Endothelial cell of umbilical vein (primary cell): ENCODE results near the gene HIVEP3. TPM values are rescaled to one million over a fixed set of nuclear protein-coding genes. Genes with fewer than 3 reads are reported as not detected.

Experiments used
- BruUV-seq: library from RNA; stranded (reverse); fragments of 400-500 nt; replicated peaks from 2 replicates; lab custom pipeline; 2021; lab: Mats Ljungman, UMichigan
- CTCF ChIA-PET: fragments of 300-600, 350-600 bp; sonication (Branson Sonifier 250); formaldehyde crosslinking; loops from one replicate; lab custom pipeline; 2021; ENCODE audit warnings: antibody characterized with exemption, inconsistent platforms; lab: Charles Lee
- POLR2A ChIA-PET: fragments of 300-600, 350-600 bp; sonication (Branson Sonifier 250); formaldehyde crosslinking; loops from one replicate; lab custom pipeline; 2021; ENCODE audit warnings: antibody characterized with exemption, inconsistent platforms; lab: Charles Lee
- DNase-seq: peaks from one replicate; pipeline ENCODE4 v3.0.0-alpha.2; 2011; ENCODE audit warnings: low read depth, low spot score
- FAIRE-seq: peaks from 2 replicates; lab custom pipeline; 2011; peaks lifted over from hg19 to GRCh38; lab: Jason Lieb, UNC
- H2AFZ ChIP-seq: 2 replicates; pipeline ENCODE4 v1.6.0; 2012; ENCODE audit warnings: low read depth, low read length, control low read depth, inconsistent platforms
- H3K27ac ChIP-seq: 2 replicates; pipeline ENCODE4 v1.5.1; 2011; ENCODE audit warnings: low read depth, mild to moderate bottlenecking, control low read depth, low read length, moderate library complexity; ENCODE audit not compliant: insufficient read depth
- H3K27me3 ChIP-seq, 2 experiments: 2 replicates each; pipeline versions ENCODE4 v1.6.0 to v1.6.1; 2011; ENCODE audit warnings: low read length in 2 of 2, mixed read lengths in 1 of 2; ENCODE audit not compliant: control insufficient read depth in 2 of 2, insufficient read depth in 2 of 2
- H3K36me3 ChIP-seq, 2 experiments: 2 replicates in 1 of 2; 3 replicates in 1 of 2; pipeline ENCODE4 v1.5.1; 2011; ENCODE audit warnings: low read length in 2 of 2, mild to moderate bottlenecking in 1 of 2, moderate library complexity in 1 of 2; ENCODE audit not compliant: control insufficient read depth in 2 of 2, insufficient read depth in 2 of 2; ENCODE audit errors: extremely low read depth in 1 of 2
- H3K4me1 ChIP-seq: 3 replicates; pipeline ENCODE4 v1.5.1; 2011; ENCODE audit warnings: mild to moderate bottlenecking, low read length; ENCODE audit not compliant: control insufficient read depth, insufficient read depth; ENCODE audit errors: extremely low read depth
- H3K4me2 ChIP-seq: 2 replicates; pipeline ENCODE4 v1.6.1; 2011; ENCODE audit warnings: low read length, control low read depth, mixed read lengths; ENCODE audit not compliant: insufficient read depth
- H3K4me3 ChIP-seq, 3 experiments: fragments of 200-600 bp in 1 of 3; sonication (generic), shearing (Covaris generic) in 1 of 3; replicated peaks in 1 of 3; 2 replicates each; pipeline ENCODE4 v1.5.1; 2011 to 2016; ENCODE audit warnings: control low read depth in 3 of 3, low read length in 3 of 3, mild to moderate bottlenecking in 2 of 3, inconsistent platforms in 1 of 3, low read depth in 1 of 3, moderate library complexity in 1 of 3; ENCODE audit not compliant: insufficient read depth in 1 of 3
- H3K79me2 ChIP-seq: 2 replicates; pipeline ENCODE4 v1.6.0; 2012; ENCODE audit warnings: low read length, inconsistent platforms; ENCODE audit not compliant: control insufficient read depth, insufficient read depth
- H3K9ac ChIP-seq: replicated peaks from 2 replicates; pipeline ENCODE3; 2011; ENCODE audit warnings: low read length, control low read depth; ENCODE audit not compliant: insufficient read depth; ENCODE audit errors: extremely low read depth
- H3K9me1 ChIP-seq: replicated peaks from 3 replicates; pipeline ENCODE4 v1.6.0; 2011; ENCODE audit warnings: mild to moderate bottlenecking, low read length; ENCODE audit not compliant: control insufficient read depth, insufficient read depth; ENCODE audit errors: extremely low read depth
- H3K9me3 ChIP-seq: replicated peaks from 2 replicates; pipeline ENCODE4 v1.5.1; 2012; ENCODE audit warnings: low read length, inconsistent platforms; ENCODE audit not compliant: control insufficient read depth, insufficient read depth
- H4K20me1 ChIP-seq: replicated peaks from 2 replicates; pipeline ENCODE3; 2011; ENCODE audit warnings: mild to moderate bottlenecking, low read length; ENCODE audit not compliant: control insufficient read depth, insufficient read depth; ENCODE audit errors: extremely low read depth
- EZH2 ChIP-seq: IDR thresholded peaks from 2 replicates; pipeline ENCODE4 v1.6.1; 2012; ENCODE audit warnings: borderline replicate concordance, low read depth, mild to moderate bottlenecking, moderate library complexity, low read length, inconsistent platforms; ENCODE audit not compliant: severe bottlenecking
- FOS ChIP-seq: IDR thresholded peaks from 2 replicates; pipeline ENCODE4 v1.6.1; 2011; ENCODE audit warnings: mild to moderate bottlenecking, low read length, moderate library complexity, borderline replicate concordance; ENCODE audit not compliant: insufficient read depth
- GATA2 ChIP-seq: IDR thresholded peaks from 2 replicates; pipeline ENCODE4 v1.7.0; 2011; ENCODE audit warnings: low read depth, mild to moderate bottlenecking, moderate library complexity, mixed read lengths, low read length; ENCODE audit not compliant: insufficient read length, insufficient read depth
- JUN ChIP-seq: IDR thresholded peaks from 2 replicates; pipeline ENCODE4 v1.6.1; 2011; ENCODE audit warnings: borderline replicate concordance, low read depth; ENCODE audit not compliant: insufficient read length, insufficient read depth
- POLR2A ChIP-seq: IDR thresholded peaks from 2 replicates; pipeline ENCODE4 v1.6.1; 2012; ENCODE audit warnings: low read depth, mild to moderate bottlenecking, control low read depth, low read length
- dilution Hi-C: fragments of 300-500 bp; cut with MboI; formaldehyde crosslinking; loops from one replicate; pipeline ENCODE4 v1.15.0; 2019; ENCODE audit warnings: low sequenced_read_pairs; ENCODE audit not compliant: extremely low pct_ligation_motif_present
- intact Hi-C: fragments of 100-400 bp; cut with micrococcal nuclease; formaldehyde crosslinking; loops from one replicate; pipeline ENCODE4 v1.10.0; 2022
- polyA plus RNA-seq, 4 experiments: library from polyadenylated mRNA; depleted of rRNA in 3 of 4; stranded (reverse) in 3 of 4; unstranded in 1 of 4; fragments of >200 nt; gene quantifications; 2 replicates each; pipeline versions ENCODE4 v1.2.1 to v1.2.3, GENCODE V29; 2011 to 2012; ENCODE audit warnings: missing spikeins in 1 of 4
- total RNA-seq: library from RNA; stranded (reverse); gene quantifications from 2 replicates; pipeline ENCODE4 v1.2.3, GENCODE V29; 2021

Gene HIVEP3
- total and polyA plus RNA-seq, 2 donors (not counting 3 experiments of a cell fraction or from before 2014, with no cell fraction given): 3.4 to 4.0 TPM

GRCh38 chr1:41493626-41494350 lies 424.9 kb downstream of the HIVEP3 start:
- H3K4me1 ChIP-seq: peaks cover 20% of the 10 kb centered on the region
- H4K20me1 ChIP-seq: no peaks in the 10 kb centered on the region
- TF ChIP-seq POLR2A (no peak), GATA2 (no peak), JUN (no peak), EZH2 (no peak)
- no peaks in the 10 kb centered on the region for H3K9me1 ChIP-seq
- no peak overlapping the region for H3K4me2 ChIP-seq
- no peak overlapping the region for H3K9ac ChIP-seq
- no peaks in the 10 kb centered on the region for H3K79me2 ChIP-seq
- ChIA-PET POLR2A (no interaction called here), CTCF (interaction anchor here (1.5 to 4.2 kb wide), 5 partner anchors 10 to 59 kb away, joined by 3 to 33 read pairs (median 16); partner anchors contain the start of gene EDN2)
- dilution Hi-C loops (no loop called here), intact Hi-C loops (no loop called here)
- peak overlapping the region; percentile 22 for H3K27ac ChIP-seq
- no peak overlapping the region for H3K4me3 ChIP-seq
- H3K9me3 ChIP-seq: no peaks in the 10 kb centered on the region
- H3K36me3 ChIP-seq: no peaks in the 10 kb centered on the region
- H3K27me3 ChIP-seq: peaks cover 0 to 2% of the 10 kb centered on the region in 2 experiments
- FAIRE-seq (no peak), DNase-seq (no peak)
- no peak overlapping the region for H2AFZ ChIP-seq
- no TSS peak for BruUV-seq

GRCh38 chr1:41493117-41493536 lies 425.6 kb downstream of the HIVEP3 start:
- peaks cover 0 to 2% of the 10 kb centered on the region in 2 experiments for H3K27me3 ChIP-seq
- peak; percentile 25 for DNase-seq
- no peaks in the 10 kb centered on the region for H3K79me2 ChIP-seq
- POLR2A ChIA-PET: no interaction called here
- no peak overlapping the region for H2AFZ ChIP-seq
- CTCF ChIA-PET: interaction anchor here (1.0 to 4.2 kb wide), 7 partner anchors 9 to 59 kb away, joined by 3 to 33 read pairs (median 13); partner anchors contain the start of gene EDN2
- no peaks in the 10 kb centered on the region for H3K36me3 ChIP-seq
- no peak overlapping the region for H3K4me3 ChIP-seq
- intact Hi-C loops: no loop called here
- peak; percentile 12 for FAIRE-seq
- no peak overlapping the region for H3K4me2 ChIP-seq
- TF ChIP-seq FOS (peak; percentile 20), JUN (no peak)
- H3K9ac ChIP-seq: no peak overlapping the region
- H3K27ac ChIP-seq: peak overlapping the region; percentile 22
- no peaks in the 10 kb centered on the region for H3K9me3 ChIP-seq
- BruUV-seq: no TSS peak
- H4K20me1 ChIP-seq: no peaks in the 10 kb centered on the region
- H3K4me1 ChIP-seq: peaks cover 16% of the 10 kb centered on the region
- no peaks in the 10 kb centered on the region for H3K9me1 ChIP-seq
- dilution Hi-C loops: no loop called here
